H9 (cell line): Measurements from ENCODE around the gene TRIAP1. TPM values are rescaled to one million over a fixed set of nuclear protein-coding genes. Genes with fewer than 3 reads are reported as not detected.

Experiments
- DNase-seq: peaks from one replicate; pipeline ENCODE4 v3.0.0-alpha.2; 2017
- H2AFZ ChIP-seq: one replicate; pipeline ENCODE4 v1.6.1; 2013; ENCODE audit warnings: mild to moderate bottlenecking, low read length, control low read depth, moderate library complexity
- H2AK5ac ChIP-seq: 2 replicates; pipeline ENCODE4 v1.6.1; 2013; ENCODE audit warnings: low read length, control low read depth, mixed read lengths; ENCODE audit not compliant: insufficient read length
- H2BK120ac ChIP-seq: one replicate; pipeline ENCODE4 v1.6.1; 2013; ENCODE audit warnings: low read depth, mild to moderate bottlenecking, low read length, control low read depth, inconsistent platforms; ENCODE audit not compliant: poor library complexity, severe bottlenecking
- H2BK12ac ChIP-seq: 2 replicates; pipeline ENCODE4 v1.6.1; 2013; ENCODE audit warnings: low read length, control low read depth, mixed read lengths, low read depth; ENCODE audit not compliant: insufficient read length
- H2BK15ac ChIP-seq: 2 replicates; pipeline ENCODE4 v1.6.1; 2013; ENCODE audit warnings: low read depth, low read length, control low read depth
- H2BK20ac ChIP-seq: one replicate; pipeline ENCODE4 v1.6.1; 2013; ENCODE audit warnings: low read depth, mild to moderate bottlenecking, low read length, control low read depth, inconsistent platforms; ENCODE audit not compliant: poor library complexity, severe bottlenecking
- H2BK5ac ChIP-seq: 2 replicates; pipeline ENCODE4 v1.6.1; 2013; ENCODE audit warnings: low read length, control low read depth, mixed read lengths; ENCODE audit not compliant: insufficient read length
- H3K14ac ChIP-seq: 2 replicates; pipeline ENCODE4 v1.6.1; 2013; ENCODE audit warnings: low read length, control low read depth; ENCODE audit not compliant: insufficient read depth
- H3K18ac ChIP-seq: 2 replicates; pipeline ENCODE4 v1.6.1; 2013; ENCODE audit warnings: low read depth, mild to moderate bottlenecking, mixed read lengths, low read length, control low read depth; ENCODE audit not compliant: insufficient read length
- H3K23ac ChIP-seq: 2 replicates; pipeline ENCODE4 v1.6.1; 2013; ENCODE audit warnings: low read length, control low read depth, mixed read lengths, low read depth; ENCODE audit not compliant: insufficient read length
- H3K23me2 ChIP-seq: 2 replicates; pipeline ENCODE4 v1.6.1; 2013; ENCODE audit warnings: low read depth, mild to moderate bottlenecking, mixed read lengths, low read length, control low read depth; ENCODE audit not compliant: insufficient read length, poor library complexity, severe bottlenecking
- H3K27ac ChIP-seq: 2 replicates; pipeline ENCODE4 v1.5.1; 2013; ENCODE audit warnings: low read length, control low read depth, mixed read lengths, low read depth; ENCODE audit not compliant: insufficient read length
- H3K27me3 ChIP-seq: 2 replicates; pipeline ENCODE4 v1.6.1; 2013; ENCODE audit warnings: low read length, control low read depth, inconsistent platforms; ENCODE audit not compliant: insufficient read depth
- H3K4ac ChIP-seq: 2 replicates; pipeline ENCODE4 v1.6.1; 2013; ENCODE audit warnings: low read depth, mild to moderate bottlenecking, control low read depth, inconsistent platforms, low read length, moderate library complexity
- H3K4me1 ChIP-seq: 2 replicates; pipeline ENCODE4 v1.6.1; 2013; ENCODE audit warnings: low read length, control low read depth, inconsistent platforms; ENCODE audit not compliant: insufficient read depth
- H3K4me2 ChIP-seq: 2 replicates; pipeline ENCODE4 v1.6.1; 2013; ENCODE audit warnings: low read length, control low read depth, mixed read lengths; ENCODE audit not compliant: insufficient read length, insufficient read depth
- H3K56ac ChIP-seq: 2 replicates; pipeline ENCODE4 v1.6.1; 2013; ENCODE audit warnings: low read depth, mild to moderate bottlenecking, mixed read lengths, low read length, control low read depth; ENCODE audit not compliant: insufficient read length
- H3K79me1 ChIP-seq: 2 replicates; pipeline ENCODE4 v1.6.1; 2013; ENCODE audit warnings: low read depth, mild to moderate bottlenecking, moderate library complexity, low read length, control low read depth, inconsistent platforms; ENCODE audit not compliant: insufficient read depth, poor library complexity, severe bottlenecking
- H3K79me2 ChIP-seq: 2 replicates; pipeline ENCODE4 v1.6.1; 2013; ENCODE audit warnings: low read length, control low read depth, inconsistent platforms; ENCODE audit not compliant: insufficient read depth
- H3K9ac ChIP-seq: 2 replicates; pipeline ENCODE4 v1.6.1; 2013; ENCODE audit warnings: low read length, control low read depth, mixed read lengths; ENCODE audit not compliant: insufficient read length; ENCODE audit errors: extremely low read depth
- H3K9me3 ChIP-seq: one replicate; pipeline ENCODE4 v1.6.1; 2013; ENCODE audit warnings: low read depth, low read length, inconsistent platforms; ENCODE audit not compliant: control insufficient read depth
- H3T11ph ChIP-seq: one replicate; pipeline ENCODE4 v1.6.1; 2013; ENCODE audit warnings: mild to moderate bottlenecking, low read length, control low read depth, inconsistent platforms
- H4K20me1 ChIP-seq: one replicate; pipeline ENCODE4 v1.6.1; 2013; ENCODE audit not compliant: control insufficient read depth, insufficient read length, insufficient read depth
- H4K5ac ChIP-seq: 2 replicates; pipeline ENCODE4 v1.6.1; 2013; ENCODE audit warnings: low read depth, mild to moderate bottlenecking, mixed read lengths, low read length, control low read depth; ENCODE audit not compliant: insufficient read length
- H4K8ac ChIP-seq: replicated peaks from 2 replicates; pipeline ENCODE4 v1.6.1; 2013; ENCODE audit warnings: low read length, control low read depth, mixed read lengths, low read depth; ENCODE audit not compliant: insufficient read length
- H4K91ac ChIP-seq: 2 replicates; pipeline ENCODE4 v1.6.1; 2013; ENCODE audit warnings: low read depth, mild to moderate bottlenecking, moderate library complexity, mixed read lengths, low read length, control low read depth; ENCODE audit not compliant: insufficient read length
- H3K27ac Mint-ChIP-seq, 3 experiments: 2 replicates in 2 of 3; 3 replicates in 1 of 3; pipeline ENCODE4 v1.8.0; 2020 to 2021; ENCODE audit warnings: mixed read lengths in 3 of 3, mild to moderate bottlenecking in 1 of 3, moderate library complexity in 1 of 3
- H3K27me3 Mint-ChIP-seq: 2 replicates; pipeline ENCODE4 v1.8.0; 2021; ENCODE audit warnings: low read depth, mild to moderate bottlenecking, moderate library complexity, mixed read lengths
- H3K36me3 Mint-ChIP-seq, 3 experiments: 2 replicates in 2 of 3; 3 replicates in 1 of 3; pipeline ENCODE4 v1.8.0; 2020 to 2021; ENCODE audit warnings: low read depth in 3 of 3, mixed read lengths in 3 of 3; ENCODE audit not compliant: insufficient read depth in 1 of 3
- H3K4me1 Mint-ChIP-seq, 2 experiments: 2 replicates each; pipeline ENCODE4 v1.8.0; 2020; ENCODE audit warnings: mixed read lengths in 2 of 2
- H3K4me3 Mint-ChIP-seq, 2 experiments: 2 replicates in 1 of 2; 3 replicates in 1 of 2; pipeline ENCODE4 v1.8.0; 2020 to 2021; ENCODE audit warnings: mild to moderate bottlenecking in 2 of 2, mixed read lengths in 2 of 2, moderate library complexity in 1 of 2
- H3K9me3 Mint-ChIP-seq, 2 experiments: 2 replicates in 1 of 2; 3 replicates in 1 of 2; pipeline ENCODE4 v1.8.0; 2020; ENCODE audit warnings: mild to moderate bottlenecking in 2 of 2, mixed read lengths in 2 of 2, moderate library complexity in 1 of 2
- CTCF ChIP-seq: fragments of 200-600 bp; sonication (generic); conservative IDR thresholded peaks from 3 replicates; pipeline ENCODE4 v1.8.0; 2021; ENCODE audit warnings: antibody characterized with exemption, mild to moderate bottlenecking
- WGBS: extraction: QIAGEN DNeasy Blood & Tissue Kit; methylation state at CpG from one replicate; pipeline ENCODE4 v1.1.7; 2013; ENCODE audit warnings: missing lambda C conversion rate, low lambda C conversion rate, mixed read lengths; ENCODE audit not compliant: insufficient read length; ENCODE audit errors: extremely low coverage; 5-methylcytosine and 5-hydroxymethylcytosine counted together
- total RNA-seq: library from RNA; stranded (reverse); gene quantifications from 2 replicates; pipeline ENCODE4 v1.2.1, GENCODE V29; 2021

The TRIAP1 gene
- total RNA-seq, 1 experiment from 2014 or later, result 70.4 TPM

- no peak overlapping the region for H3K14ac ChIP-seq
- Mint-ChIP-seq H3K4me3 (peak overlapping the region; percentile 12 to 51; a peak in 3 of 5 replicates), H3K9me3 (no peaks in the 10 kb centered on the region), H3K36me3 (peaks cover 21 to 51% (median 39%) of the 10 kb centered on the region in 3 experiments; a peak in 6 of 7 replicates), H3K4me1 (peaks cover 13 to 14% of the 10 kb centered on the region in 2 experiments), H3K27me3 (no peaks in the 10 kb centered on the region), H3K27ac (no peak overlapping the region; a peak in 1 of 7 replicates)
- no peak overlapping the region for H2BK120ac ChIP-seq
- peaks cover 7% of the 10 kb centered on the region; the same call in 1 of the 2 replicates for H3K79me2 ChIP-seq
- H2BK20ac ChIP-seq, result no peak overlapping the region
- H3K79me1 ChIP-seq, result peaks cover 3% of the 10 kb centered on the region
- no peak overlapping the region for H3K4ac ChIP-seq
- TF ChIP-seq CTCF, result peak; percentile 85
- H3T11ph ChIP-seq, result no peak overlapping the region
- no peak overlapping the region for H2BK5ac ChIP-seq
- H3K56ac ChIP-seq, result no peak overlapping the region
- H2BK15ac ChIP-seq, result no peak overlapping the region
- H2AFZ ChIP-seq, result no peak overlapping the region
- H3K23me2 ChIP-seq, result no peaks in the 10 kb centered on the region
- no peak overlapping the region for H4K91ac ChIP-seq
- H3K9ac ChIP-seq, result no peak overlapping the region
- peak; percentile 85 for DNase-seq
- no peak overlapping the region for H4K5ac ChIP-seq
- no peak overlapping the region for H2BK12ac ChIP-seq
- no peak overlapping the region for H2AK5ac ChIP-seq
- no peak overlapping the region for H3K27ac ChIP-seq
- no peak overlapping the region for H3K4me2 ChIP-seq
- no peak overlapping the region for H3K23ac ChIP-seq
- no peaks in the 10 kb centered on the region for H4K20me1 ChIP-seq
- H4K8ac ChIP-seq, result no peak overlapping the region
- no CpG with 5 or more reads among the region's 6 CpGs for WGBS
- H3K18ac ChIP-seq, result no peak overlapping the region
- no peaks in the 10 kb centered on the region for H3K4me1 ChIP-seq
- H3K9me3 ChIP-seq, result no peaks in the 10 kb centered on the region
- no peaks in the 10 kb centered on the region for H3K27me3 ChIP-seq
These were observed 6.4 kb downstream of the TRIAP1 start for GRCh38 chr12:120439646-120440247.
